Hippocampal formation (tissue), 2 donors: ENCODE measurements around the gene DNAJB6.
A peak's percentile ranks its signal among the peaks of the same experiment; 100 is the strongest.
"Not testable (repeated sequence)": the region's sequence is repeated elsewhere in the genome, so short reads cannot be mapped to it uniquely, and the experiment has no call there.

Source experiments
- DNase-seq, 2 donors: peaks; one replicate each; lab custom pipeline; 2025; lab: John Stamatoyannopoulos, UW

DNAJB6 gene

DNA sequence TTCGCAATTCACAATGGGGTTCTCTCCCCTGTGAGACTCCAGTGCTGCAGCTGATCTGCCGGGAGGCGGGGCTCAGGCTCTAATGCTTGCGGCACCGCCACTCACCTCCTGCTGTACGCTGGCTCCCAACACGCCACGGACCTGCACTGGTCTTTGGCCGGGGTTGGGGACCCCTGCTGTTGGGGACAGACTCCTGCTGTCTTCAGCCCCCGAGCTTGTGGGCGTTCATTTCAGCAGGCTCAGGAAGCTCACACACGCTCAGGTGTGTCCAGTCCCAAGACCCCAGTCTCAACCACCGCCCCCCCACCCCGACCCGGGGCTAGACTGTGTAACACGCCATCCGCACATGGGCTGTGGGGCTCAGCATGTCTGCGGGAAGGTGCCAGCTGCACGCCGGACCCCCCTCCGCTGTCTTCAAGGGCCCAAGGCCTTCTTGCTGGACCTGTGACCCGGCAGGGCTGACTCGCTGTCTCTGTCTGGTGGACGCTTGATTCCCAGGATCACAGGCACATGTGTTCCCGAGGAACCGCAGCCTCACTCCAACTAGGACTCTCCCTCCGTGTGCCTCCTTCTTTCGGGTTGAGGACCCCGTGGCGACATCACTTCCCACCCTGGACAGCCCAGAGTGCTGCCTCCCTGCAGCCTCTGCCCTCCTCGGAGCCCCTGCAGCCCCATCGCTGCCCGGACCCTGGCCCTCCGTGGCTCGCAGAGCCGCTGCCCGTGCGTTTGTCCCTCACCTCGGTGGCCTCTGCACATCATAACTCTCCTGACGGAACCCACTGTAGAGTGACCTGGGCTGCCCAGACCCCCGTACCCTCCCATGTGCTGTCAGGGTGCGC is 106.4 kb downstream of the DNAJB6 start:
- no peak for DNase-seq

DNA sequence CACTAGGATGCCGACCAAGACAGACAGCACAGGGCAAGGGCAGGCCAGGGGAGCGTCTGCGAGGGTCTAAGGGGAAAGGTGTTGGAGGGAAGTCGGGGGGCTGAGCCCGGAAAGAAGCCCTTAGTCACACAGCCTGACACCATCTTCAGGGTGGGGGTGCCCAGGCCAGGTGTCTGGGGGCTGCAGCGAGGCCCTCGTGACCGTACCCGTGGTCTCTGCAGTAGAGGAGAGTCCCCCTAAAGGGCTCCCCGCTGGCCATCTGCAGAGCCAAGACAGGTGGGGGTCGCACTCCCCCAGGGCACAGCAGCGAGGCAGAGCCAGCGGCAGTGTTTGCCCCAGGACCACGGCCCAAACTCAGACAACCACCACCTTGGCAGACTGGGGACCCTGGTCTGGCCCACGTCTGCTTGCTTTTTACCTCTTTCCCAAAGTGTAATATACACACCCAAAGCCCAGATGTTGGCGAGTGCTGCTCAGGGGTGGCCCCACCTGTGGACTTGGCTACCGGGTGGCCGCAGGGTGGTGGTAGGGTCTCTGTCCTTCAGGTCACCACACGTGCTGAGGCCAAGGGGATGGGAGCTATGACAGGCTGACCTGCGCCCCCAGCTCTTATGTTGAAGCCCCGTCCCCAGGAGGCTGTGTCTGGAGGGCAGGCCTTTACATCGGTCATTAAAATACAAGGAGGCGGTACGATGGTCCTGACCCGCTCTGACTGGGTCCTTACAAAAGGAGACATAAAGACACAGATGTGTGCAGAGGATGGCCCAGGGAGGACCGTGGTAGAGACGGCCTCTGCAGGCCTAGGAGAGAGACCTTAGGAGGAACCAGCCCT is 107.4 kb downstream of the DNAJB6 start:
- DNase-seq, result no peak

DNA sequence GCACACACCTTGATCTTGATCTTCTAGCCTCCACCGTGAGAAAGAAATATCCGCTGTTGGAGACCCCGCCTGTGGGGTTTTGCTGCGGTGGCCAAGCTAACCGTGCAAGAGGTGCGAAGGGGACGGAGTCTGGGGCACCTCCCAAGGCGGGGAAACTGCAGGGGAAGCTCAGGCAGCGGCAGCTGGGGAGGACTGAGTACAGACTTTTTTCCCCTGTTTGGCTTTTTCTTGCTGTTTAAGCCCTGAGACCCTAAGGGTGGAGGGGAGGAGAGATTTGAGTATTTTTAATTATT is 108.0 kb downstream of the DNAJB6 start:
- no peak for DNase-seq

DNA sequence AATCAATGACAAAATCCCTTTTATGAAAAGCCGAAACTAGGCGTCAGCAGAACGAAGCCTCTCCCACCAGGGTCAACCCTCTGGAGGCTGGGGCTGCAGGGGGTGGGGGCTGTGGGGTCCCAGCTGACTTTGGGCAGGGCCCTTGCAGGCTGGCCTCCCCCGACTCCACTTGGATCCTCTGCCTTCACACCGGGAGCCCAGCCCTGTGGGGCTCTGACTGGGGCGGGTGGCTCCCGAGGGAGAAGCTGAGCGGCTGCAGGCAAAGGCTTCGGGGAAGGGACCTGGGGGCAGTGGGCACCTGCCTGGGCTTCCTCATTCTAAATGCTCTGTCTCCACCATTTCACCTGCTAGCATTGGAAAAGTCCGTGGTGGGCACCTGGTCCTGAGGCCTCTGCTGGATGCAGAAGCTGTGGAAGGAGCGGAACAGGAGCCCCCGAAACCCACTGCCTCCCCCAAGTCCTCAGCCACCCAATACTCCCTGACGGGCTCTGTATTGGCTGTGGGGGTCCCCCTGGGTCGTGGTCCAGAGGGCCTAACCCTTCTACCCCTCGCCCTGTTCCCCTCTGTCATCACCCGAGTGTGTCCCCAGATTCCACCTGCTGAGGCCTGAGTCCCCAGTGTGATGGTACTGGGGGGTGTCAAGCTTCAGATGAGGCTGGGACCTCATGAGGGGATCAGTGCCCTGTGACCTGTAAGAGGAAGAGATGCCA is 108.6 kb downstream of the DNAJB6 start:
- no peak for DNase-seq

DNA sequence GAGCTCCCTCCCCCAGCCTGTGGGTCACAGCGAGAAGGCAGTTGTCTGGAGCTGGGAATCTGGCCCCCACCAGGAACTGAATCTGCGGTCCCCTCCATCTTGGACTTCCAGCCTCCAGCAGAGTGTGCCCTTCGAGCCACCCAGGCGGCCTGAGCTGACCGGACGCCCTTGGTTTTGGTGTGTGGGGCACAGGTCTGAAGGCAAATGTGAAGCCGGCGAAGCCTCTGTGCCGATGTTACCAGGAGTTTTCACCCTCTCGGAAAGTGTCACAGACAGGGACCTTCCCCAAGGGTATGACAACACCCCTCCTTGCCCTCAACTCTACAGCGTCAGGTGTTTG is 109.1 kb downstream of the DNAJB6 start:
- DNase-seq, result no peak

DNA sequence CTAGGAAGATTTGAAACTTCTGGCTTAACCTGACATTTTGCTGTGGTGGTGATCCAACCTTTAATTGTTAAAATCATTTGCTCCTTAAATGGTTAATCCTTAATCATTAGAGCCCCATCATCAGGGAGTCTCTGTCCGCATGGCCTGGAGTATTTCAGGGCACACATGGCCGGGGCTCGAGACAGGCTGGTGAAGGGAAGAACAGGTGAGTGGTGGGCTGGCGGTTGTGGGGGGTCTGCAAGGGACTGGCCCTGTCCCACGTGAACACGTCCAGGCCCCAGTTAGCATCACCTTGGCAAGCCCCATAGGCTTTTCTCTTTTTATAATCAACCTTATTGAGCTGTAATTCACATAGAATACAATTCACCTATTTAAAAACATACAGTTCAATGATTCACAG is 109.5 kb downstream of the DNAJB6 start:
- DNase-seq, result no peak

DNA sequence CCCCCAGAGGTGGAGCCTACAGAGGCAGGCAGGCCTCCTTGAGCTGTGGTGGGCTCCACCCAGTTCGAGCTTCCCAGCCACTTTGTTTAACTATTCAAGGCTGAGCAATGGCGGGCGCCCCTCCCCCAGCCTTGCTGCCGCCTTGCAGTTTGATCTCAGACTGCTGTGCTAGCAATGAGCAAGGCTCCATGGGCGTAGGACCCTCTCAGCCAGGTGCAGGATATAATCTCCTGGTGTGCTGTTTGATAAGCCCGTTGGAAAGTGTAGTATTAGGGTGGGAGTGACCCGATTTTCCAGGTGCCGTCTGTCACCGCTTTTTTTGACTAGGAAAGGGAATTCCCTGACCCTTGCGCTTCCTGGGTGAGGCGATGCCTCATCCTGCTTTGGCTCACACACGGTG is 117.2 kb downstream of the DNAJB6 start:
- not testable (repeated sequence) for DNase-seq

DNA sequence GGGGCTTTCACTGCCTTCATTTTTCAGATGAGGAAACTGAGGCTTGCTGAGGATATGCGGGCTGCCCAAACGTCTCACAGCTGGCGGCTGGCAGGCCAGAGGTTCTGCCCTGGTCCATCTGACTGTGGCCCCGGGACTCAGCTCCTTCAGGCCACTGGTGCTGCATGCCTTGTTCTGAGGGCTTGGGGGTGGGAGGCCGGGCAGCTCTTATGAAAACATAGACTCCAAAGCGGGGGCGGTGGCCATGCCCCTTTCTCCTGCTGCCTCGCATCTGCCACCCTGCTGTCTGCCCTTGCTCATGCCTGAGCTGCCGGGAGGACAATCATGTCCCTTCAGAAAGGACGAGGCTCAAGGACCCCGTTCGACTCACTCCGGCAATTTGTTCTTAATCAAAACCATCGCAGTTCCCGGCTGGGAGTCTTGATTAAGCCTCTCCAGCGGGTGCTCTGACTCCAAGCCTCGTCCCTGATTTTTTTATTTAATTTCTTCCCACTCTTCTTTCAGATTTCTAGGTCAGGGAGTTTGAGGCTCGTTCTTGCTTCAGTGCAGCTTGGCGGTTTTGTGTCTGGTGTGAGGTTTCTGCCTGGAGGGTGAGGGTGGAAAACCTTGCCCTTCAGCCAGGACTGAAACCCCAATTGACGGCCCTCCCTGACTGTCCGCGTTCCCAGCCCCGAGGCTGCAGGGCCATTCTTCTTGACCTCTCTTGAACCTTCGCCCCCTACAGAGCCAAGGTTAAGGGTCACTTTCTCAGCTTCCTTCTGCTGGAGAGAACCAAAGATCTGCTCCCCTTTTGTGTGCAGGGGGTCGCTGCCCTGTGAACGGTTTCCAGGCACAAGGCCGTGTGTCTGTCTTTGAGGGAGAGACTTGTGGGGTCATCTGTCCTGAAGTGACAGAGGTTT is 120.8 kb downstream of the DNAJB6 start:
- DNase-seq, result no peak

DNA sequence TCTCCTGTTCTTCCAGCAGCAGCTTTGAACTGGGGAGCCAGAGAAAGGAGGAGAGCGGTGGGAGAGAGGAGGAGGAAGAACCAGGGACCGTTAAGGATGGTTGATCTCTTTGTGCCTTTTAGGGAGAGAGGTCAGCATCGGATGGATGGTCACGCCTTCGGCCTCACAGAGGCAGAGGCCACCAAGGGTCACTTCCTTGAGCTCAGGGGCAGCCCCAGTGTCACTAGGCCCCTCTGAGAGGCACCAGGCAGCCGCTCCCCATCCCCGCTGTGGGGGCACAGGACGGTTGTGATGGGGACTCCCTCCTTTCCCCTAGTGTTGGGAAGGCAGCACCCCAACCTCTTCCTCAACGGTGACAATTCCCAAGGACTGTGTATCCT is 121.4 kb downstream of the DNAJB6 start:
- no peak for DNase-seq

DNA sequence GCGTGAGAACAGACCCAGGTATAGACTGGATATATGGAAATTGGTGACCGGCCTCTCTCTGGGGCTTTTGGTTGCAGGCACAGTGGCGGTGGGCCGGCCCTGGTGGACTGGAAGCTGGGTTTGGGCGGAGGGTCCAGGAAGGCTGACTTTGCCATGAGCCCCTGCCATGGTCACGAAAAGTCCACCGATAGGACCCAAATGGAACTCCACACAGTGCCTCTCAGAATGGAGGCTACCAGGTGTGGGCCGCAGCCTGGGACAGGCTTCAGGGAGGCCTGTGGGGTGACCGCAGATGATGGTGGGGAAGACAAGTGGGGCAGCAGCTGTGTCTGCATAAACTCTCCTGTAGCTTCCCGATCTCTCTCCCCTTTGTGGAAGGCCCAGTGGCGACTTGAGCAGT is 123.2 kb downstream of the DNAJB6 start:
- DNase-seq, result no peak

DNA sequence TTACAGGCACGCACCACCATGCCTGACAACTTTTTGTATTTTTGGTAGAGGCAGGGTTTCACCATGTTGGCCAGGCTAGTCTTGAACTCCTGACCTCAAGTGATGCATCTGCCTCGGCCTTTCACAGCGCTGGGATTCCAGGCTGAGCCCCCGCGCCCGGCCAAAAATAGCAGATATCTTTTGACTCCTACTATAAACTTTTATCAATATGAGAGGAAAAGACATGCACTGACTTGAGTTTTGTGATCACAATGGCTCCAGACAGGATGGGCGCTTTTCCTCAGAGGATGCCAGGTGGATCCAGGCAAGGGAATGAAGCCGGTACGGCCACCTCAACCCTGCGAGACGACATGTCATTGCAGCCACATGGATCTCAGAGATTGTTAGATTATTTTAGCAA is 123.9 kb downstream of the DNAJB6 start:
- DNase-seq, result no peak

DNA sequence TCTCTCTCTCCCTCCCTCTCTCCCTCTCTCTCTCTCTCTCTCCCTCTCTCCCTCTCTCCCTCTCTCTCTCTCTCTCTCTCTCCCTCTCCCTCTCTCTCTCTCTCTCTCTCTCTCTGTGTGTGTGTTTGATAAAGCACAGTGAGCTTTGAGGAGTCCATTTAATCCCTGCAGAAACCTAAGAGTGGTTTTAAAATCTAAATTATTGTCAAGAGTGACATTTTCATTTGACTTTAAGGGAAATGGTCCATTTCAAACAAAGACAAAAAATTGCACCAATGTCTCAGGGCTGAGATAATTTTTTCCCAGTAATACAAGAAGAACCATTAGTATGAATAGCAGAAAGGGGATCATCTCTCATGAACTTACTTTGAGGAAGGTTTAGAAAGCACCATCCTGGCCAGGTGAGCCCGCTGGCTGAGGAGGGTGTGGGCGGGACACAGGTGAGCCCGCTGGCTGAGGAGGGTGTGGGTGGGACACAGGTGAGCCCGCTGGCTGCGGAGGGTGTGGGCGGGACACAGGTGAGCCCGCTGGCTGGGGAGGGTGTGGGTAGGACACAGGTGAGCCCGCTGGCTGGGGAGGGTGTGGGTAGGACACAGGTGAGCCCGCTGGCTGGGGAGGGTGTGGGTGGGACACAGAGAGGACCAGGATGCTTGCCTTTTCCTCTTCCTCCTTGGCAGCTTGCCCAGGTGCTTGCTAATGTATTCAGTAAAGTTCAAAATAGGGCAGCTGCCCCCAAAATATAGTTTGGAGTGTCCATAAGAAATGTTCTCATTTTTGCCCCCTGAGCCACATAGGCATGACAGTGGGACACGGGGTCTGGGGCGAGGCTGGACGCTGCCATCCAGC is 125.0 kb downstream of the DNAJB6 start:
- no peak for DNase-seq

DNA sequence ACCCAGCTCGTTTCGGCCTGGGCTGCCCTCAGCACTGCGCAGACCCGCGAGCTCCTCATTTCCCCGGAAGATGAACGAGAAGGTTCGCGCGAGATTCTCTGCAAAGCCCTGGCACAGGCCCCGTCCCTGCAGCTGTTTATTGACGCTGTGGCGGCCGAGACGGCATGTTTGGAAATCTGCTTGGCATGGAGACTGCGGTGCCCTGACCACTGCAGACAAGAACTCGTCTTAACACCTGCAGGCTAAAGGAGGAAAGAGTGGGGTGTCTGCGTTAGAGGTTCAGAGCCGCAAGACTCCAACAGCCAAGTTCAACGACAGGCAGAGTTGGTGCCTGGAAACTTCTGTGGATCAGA is 125.6 kb downstream of the DNAJB6 start:
- DNase-seq, result no peak

DNA sequence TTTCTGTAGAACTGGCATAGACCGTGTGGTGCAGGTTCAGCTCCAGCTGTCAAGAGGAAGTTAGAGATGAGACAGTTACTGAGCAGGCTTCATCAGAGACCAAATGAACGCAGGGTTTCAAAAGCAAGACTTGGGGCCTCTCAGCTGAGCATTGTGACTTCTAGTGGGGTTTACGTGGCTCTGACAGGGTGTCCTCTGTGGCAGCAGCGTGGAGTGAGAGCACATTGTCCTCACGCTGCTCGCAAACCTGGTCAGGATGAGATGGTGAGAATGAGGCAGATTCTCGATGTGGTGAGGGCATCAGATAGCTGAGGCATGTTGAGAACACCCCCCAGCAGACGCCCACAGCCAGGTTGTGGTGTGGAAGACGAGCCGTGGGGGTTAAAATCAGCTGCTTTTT is 126.0 kb downstream of the DNAJB6 start:
- DNase-seq, result no peak

DNA sequence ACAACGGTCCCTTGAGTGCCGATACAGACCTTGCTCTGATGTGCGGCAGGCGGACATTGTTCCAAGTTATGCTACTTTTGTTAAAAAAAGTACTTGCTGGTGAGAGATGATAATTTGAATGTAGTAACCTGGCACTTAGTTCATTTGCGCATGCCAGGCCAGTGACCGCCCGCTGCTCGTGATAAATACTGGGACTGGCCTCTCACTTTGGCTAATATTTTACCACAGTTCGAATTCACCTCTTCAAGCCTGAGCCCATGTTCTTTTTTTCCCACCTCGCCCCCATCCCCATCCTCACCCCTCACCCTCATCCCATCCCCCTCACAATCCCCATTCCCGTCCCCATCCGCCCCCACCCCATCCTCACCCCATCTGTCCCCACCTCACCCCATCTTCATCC is 126.4 kb downstream of the DNAJB6 start:
- no peak for DNase-seq

DNA sequence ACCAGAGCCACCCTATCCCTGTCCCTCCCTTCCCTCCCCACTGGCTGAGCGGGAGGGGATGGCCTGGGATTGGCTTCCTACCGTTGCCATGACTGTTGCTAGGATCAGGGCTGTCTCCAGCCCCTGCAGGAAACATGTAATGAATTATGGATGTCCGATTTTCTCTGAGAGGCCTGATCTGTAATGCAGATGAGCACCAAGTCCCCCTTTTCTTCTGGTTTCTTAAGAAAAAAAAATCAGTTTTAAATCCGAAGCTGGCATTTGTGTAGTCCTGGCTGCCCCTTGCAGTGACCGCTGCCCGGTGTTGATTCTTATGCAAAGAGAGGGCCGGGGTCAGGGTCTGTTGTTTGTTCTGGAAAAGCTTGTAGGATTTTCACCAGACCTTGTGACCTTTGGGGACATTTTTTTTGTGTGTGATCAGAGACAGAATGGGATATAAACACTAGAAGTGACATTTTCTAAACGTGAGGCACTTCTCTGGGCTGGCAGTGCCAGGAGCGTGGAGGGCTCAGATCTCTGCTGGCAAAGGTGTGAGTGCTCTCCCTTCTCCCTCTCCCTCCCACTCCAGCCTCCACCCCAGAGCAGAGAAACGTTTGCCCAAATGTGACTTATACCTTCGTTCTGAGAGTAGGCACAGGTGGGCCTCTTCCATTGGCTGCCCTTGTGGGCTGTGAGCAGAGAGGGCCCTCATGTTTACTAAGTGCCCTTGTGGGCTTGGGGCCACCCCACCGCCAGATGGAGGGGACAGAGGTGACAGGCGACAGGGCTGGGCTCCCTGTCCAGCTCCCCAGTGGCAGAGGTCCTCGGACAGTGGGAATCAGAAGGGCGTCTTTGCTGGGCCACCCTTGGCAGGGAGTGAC is 127.5 kb downstream of the DNAJB6 start:
- peak; percentile 48 to 50 for DNase-seq

DNA sequence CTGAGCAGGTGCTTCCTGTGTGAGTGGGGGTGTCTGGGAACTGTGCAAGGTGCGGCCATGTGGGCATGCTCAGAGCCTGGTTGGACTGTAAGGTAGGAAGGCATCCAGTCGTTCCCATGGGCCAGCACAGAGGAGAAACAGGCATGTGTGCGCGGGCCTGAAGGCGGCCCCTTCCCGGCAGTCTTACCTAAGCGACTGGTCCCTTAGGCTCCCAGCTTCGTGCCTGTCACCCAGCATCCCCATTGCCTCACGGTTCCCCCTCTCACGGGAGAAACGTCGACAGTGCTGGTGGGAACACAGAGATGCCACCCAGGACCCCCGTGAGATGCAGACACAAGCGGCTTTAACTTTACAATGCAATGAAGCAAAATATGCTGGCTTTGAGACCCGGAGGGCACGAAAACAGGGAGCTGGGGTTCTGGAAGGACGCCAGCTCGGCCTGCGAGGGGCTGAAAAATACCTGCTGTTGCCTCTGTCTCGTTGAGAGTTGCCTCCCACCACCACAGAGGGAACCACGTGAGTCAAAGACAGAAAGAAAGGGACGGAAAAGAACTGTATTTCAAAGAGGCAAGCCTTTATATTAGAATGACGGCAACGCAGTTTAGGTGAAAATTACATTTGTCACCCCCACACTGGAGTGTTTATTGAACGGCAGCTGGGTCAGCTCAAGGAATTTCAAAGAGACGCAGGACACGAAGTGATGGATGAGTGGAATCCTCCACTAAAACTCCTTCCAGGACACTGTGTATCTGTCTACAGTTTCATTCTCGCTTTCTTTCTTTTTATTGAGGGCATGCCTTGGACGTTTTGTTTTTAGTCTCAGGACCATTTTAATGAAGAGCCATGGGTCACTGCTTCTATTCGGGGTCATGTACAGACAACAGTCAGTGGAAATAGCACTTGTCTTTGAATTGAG is 128.4 kb downstream of the DNAJB6 start:
- DNase-seq, result no peak

DNA sequence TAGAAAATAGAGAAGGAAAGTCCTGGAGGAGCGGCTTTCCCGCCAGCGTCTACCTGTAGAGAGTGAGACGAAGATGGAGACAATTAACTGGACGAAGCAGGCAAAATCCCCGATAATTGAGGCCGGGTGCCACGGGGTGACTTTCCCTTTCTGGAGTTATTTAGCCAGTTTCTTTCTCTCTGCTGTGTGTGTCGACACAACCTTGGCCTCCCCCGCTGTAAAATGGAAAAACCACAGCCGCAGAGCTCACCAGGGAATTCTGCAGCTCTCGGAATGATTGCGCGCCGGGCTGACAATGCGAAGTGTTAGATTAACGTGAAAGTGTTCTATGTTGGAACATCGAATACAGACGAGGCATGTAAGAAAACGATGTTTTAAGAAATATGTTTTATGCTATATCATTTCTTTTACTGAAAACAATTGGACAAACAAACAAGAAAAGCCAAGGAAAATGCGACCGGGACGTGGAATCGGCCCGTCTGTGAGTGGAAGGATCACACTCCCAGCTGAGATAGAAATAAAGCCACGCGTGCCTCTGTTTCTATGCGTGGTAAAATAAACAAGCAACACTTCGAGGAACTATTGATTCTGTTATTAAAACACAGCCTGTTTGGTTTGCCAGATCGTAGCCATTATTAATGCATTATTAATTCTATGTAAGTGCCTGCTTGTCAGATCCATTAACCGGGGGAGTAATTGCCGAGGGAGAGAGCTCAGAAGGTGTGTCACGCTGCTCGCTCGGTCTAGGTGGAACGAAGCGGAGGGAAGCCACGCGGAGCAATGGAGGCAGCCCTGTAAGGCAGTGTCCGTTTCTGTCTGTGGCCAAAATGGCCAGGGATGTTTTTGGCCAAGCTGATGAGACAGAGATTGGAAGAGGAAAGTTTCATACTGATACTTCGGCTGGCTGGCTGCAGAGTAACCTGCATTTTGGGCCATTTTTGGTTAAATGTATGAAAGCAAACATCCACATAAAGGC is 129.4 kb downstream of the DNAJB6 start:
- DNase-seq, result no peak
